Hippocampal formation (tissue), 2 donors: ENCODE data around the gene TOM1.
"Not testable (repeated sequence)": the region's sequence is repeated elsewhere in the genome, so short reads cannot be mapped to it uniquely, and the experiment has no call there.

Experiments
- DNase-seq, 2 donors: peaks; one replicate each; lab custom pipeline; 2025; lab: John Stamatoyannopoulos, UW

The TOM1 gene

GRCh38 chr22:35394810-35395563 lies 95.3 kb downstream of the TOM1 start:
- no peak for DNase-seq

- DNase-seq: not testable (repeated sequence)
These were observed 96.9 kb downstream of the TOM1 start for GRCh38 chr22:35396622-35397021.

DNA sequence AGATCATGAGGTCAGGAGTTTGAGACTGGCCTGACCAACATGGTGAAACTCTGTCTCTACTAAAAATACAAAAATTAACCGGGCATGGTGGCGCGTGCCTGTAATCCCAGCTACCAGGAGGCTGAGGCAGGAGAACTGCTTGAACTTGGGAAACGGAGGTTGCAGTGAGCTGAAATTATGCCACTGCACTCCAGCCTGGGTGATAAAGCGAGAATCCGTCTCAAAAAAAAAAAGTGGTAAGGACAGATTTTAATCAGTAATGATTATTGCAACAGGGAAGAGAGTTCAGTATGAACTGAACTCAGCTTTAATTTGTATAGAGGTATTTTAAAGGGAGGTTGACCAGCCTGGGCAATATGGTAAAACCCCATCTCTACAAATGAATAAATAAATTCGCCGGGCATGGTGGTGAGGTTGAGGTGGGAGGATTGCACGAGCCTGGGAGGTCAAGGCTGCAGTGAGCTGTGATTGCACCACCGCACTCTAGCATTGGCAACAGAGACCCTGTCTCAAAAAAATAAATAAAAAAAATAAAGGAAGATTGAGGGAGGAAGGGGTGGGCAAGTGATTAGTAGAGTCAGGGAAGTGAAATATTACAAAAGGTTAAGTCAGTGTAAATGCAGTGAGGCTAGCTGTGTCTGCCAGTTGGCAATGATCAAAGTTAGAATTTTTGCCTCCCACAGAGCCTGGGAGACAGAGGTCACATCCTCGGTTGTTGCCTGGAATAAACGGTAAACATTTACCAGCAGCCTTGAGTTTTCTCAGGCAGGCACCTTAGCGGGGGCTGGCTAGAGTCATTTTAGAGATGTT lies 97.6 kb downstream of the TOM1 start:
- DNase-seq: no peak
